Fibroblast of skin of back (primary cell): Measurements from ENCODE around the gene TPST2.

Source experiments
- DNase-seq: peaks from one replicate; pipeline ENCODE4 v3.0.0-alpha.2; 2013

Gene TPST2

GRCh38 chr22:26579331-26579886 is 10.5 kb downstream of the TPST2 start:
- no peak for DNase-seq

GRCh38 chr22:26577081-26577480 is 12.9 kb downstream of the TPST2 start:
- no peak for DNase-seq

GRCh38 chr22:26576026-26576680 is 13.8 kb downstream of the TPST2 start:
- peak; percentile 49 for DNase-seq

GRCh38 chr22:26574001-26574723 is 15.8 kb downstream of the TPST2 start:
- DNase-seq, result no peak

GRCh38 chr22:26573026-26573662 is 16.8 kb downstream of the TPST2 start:
- no peak for DNase-seq

- DNase-seq, result no peak
These were observed 18.9 kb downstream of the TPST2 start for GRCh38 chr22:26570864-26571525.

GRCh38 chr22:26570115-26570514 is 19.8 kb downstream of the TPST2 start:
- DNase-seq, result no peak

GRCh38 chr22:26568207-26568706 is 21.7 kb downstream of the TPST2 start:
- DNase-seq, result no peak

GRCh38 chr22:26567610-26568009 is 22.3 kb downstream of the TPST2 start:
- no peak for DNase-seq

- no peak for DNase-seq
These were observed 22.9 kb downstream of the TPST2 start for GRCh38 chr22:26566994-26567393.

GRCh38 chr22:26565889-26566288 is 24.0 kb downstream of the TPST2 start:
- DNase-seq, result no peak

GRCh38 chr22:26565181-26565580 is 24.8 kb downstream of the TPST2 start:
- DNase-seq, result no peak

GRCh38 chr22:26564672-26565071 is 25.3 kb downstream of the TPST2 start:
- DNase-seq, result no peak

- no peak for DNase-seq
These were observed 25.8 kb downstream of the TPST2 start for GRCh38 chr22:26564181-26564580.

- DNase-seq, result no peak
These were observed 26.9 kb downstream of the TPST2 start for GRCh38 chr22:26563022-26563421.

GRCh38 chr22:26561756-26562417 is 28.0 kb downstream of the TPST2 start:
- no peak for DNase-seq

GRCh38 chr22:26559961-26560575 is 29.9 kb downstream of the TPST2 start:
- DNase-seq, result no peak

GRCh38 chr22:26558248-26558895 is 31.6 kb downstream of the TPST2 start:
- peak; percentile 83 for DNase-seq

GRCh38 chr22:26556904-26557303 is 33.0 kb downstream of the TPST2 start:
- no peak for DNase-seq

- no peak for DNase-seq
These were observed 34.5 kb downstream of the TPST2 start for GRCh38 chr22:26555478-26555877.

GRCh38 chr22:26554956-26555355 is 35.0 kb downstream of the TPST2 start:
- no peak for DNase-seq
